GM23338 (cell line): Measurements from ENCODE around the gene MRTFA. TPM values are rescaled to one million over a fixed set of nuclear protein-coding genes. Genes with fewer than 3 reads are reported as not detected.

Experiments used
- ATAC-seq: fragments of 200-7000 bp; cut with Tn5 transposase; 3 replicates; pipeline ENCODE4 v1.9.1; 2020
- DNase-seq: peaks from one replicate; pipeline ENCODE4 v3.0.0-alpha.2; 2015; ENCODE audit warnings: low spot score
- H2AFZ ChIP-seq: fragments of 200-600 bp; sonication (generic); 2 replicates; pipeline ENCODE4 v1.8.0; 2016; ENCODE audit warnings: antibody characterized with exemption, mild to moderate bottlenecking, moderate library complexity
- H3F3A ChIP-seq: fragments of 200-600 bp; sonication (generic); replicated peaks from 2 replicates; pipeline ENCODE4 v1.8.0; 2017; ENCODE audit warnings: antibody characterized with exemption, mixed run types, low read depth
- H3K27ac ChIP-seq: fragments of 200-600 bp; sonication (generic); 2 replicates; pipeline ENCODE4 v1.6.1; 2016; ENCODE audit warnings: low read depth
- H3K27me3 ChIP-seq: fragments of 200-600 bp; sonication (generic); 2 replicates; pipeline ENCODE4 v1.8.0; 2016; ENCODE audit warnings: mild to moderate bottlenecking, mixed run types, moderate library complexity; ENCODE audit not compliant: insufficient read depth
- H3K36me3 ChIP-seq: fragments of 200-600 bp; sonication (generic); 2 replicates; pipeline ENCODE4 v1.8.0; 2016; ENCODE audit warnings: mild to moderate bottlenecking; ENCODE audit not compliant: insufficient read depth
- H3K4me1 ChIP-seq: fragments of 200-600 bp; sonication (generic); 2 replicates; pipeline ENCODE4 v1.8.0; 2016; ENCODE audit warnings: mild to moderate bottlenecking, moderate library complexity; ENCODE audit not compliant: insufficient read depth
- H3K4me2 ChIP-seq: fragments of 200-600 bp; sonication (generic); 2 replicates; pipeline ENCODE4 v1.7.1; 2017; ENCODE audit warnings: mixed run types
- H3K4me3 ChIP-seq: fragments of 200-600 bp; sonication (generic); 2 replicates; pipeline ENCODE4 v1.6.1; 2016; ENCODE audit warnings: mixed run types
- H3K79me2 ChIP-seq: fragments of 200-600 bp; sonication (generic); replicated peaks from 2 replicates; pipeline ENCODE4 v1.8.0; 2017; ENCODE audit warnings: mild to moderate bottlenecking; ENCODE audit not compliant: insufficient read depth
- H3K9me2 ChIP-seq: fragments of 200-600 bp; sonication (generic); 2 replicates; pipeline ENCODE4 v1.8.0; 2017; ENCODE audit not compliant: insufficient read depth
- H4K20me1 ChIP-seq: fragments of 200-600 bp; sonication (generic); replicated peaks from 2 replicates; pipeline ENCODE4 v1.8.0; 2017; ENCODE audit warnings: mild to moderate bottlenecking; ENCODE audit not compliant: insufficient read depth
- H3K27ac Mint-ChIP-seq: 2 replicates; pipeline ENCODE4 v1.8.0; 2020; ENCODE audit warnings: inconsistent platforms, mild to moderate bottlenecking, moderate library complexity, mixed read lengths
- H3K27me3 Mint-ChIP-seq: 3 replicates; pipeline ENCODE4 v1.8.0; 2022; ENCODE audit warnings: low read depth, mild to moderate bottlenecking, moderate library complexity, mixed read lengths, inconsistent platforms; ENCODE audit not compliant: insufficient read depth, poor library complexity
- H3K36me3 Mint-ChIP-seq: 3 replicates; pipeline ENCODE4 v1.8.0; 2021; ENCODE audit warnings: low read depth, mild to moderate bottlenecking, inconsistent platforms, moderate library complexity, mixed read lengths
- H3K4me1 Mint-ChIP-seq: 3 replicates; pipeline ENCODE4 v1.8.0; 2020; ENCODE audit warnings: mild to moderate bottlenecking, inconsistent platforms, mixed read lengths
- H3K4me3 Mint-ChIP-seq: 3 replicates; pipeline ENCODE4 v1.8.0; 2021; ENCODE audit warnings: moderate library complexity, mild to moderate bottlenecking, inconsistent platforms, mixed read lengths
- H3K9me3 Mint-ChIP-seq: 3 replicates; pipeline ENCODE4 v1.8.0; 2020; ENCODE audit warnings: moderate library complexity, mild to moderate bottlenecking, inconsistent platforms, mixed read lengths
- CREB1 ChIP-seq: fragments of 250-450 bp; sonication (Bioruptor Pico); IDR thresholded peaks from 2 replicates; pipeline ENCODE4 v1.5.0; 2020; ENCODE audit warnings: low read depth, mild to moderate bottlenecking, moderate library complexity
- EZH2phosphoT487 ChIP-seq: fragments of 200-600 bp; sonication (generic); IDR thresholded peaks from one replicate; pipeline ENCODE4 v1.8.1; 2018; ENCODE audit warnings: antibody characterized with exemption; ENCODE audit not compliant: unreplicated experiment
- JUNB ChIP-seq: IDR thresholded peaks from one replicate; pipeline ENCODE4 v1.6.1; 2016; ENCODE audit warnings: antibody characterized with exemption; ENCODE audit not compliant: unreplicated experiment
- STAT1 ChIP-seq: IDR thresholded peaks from one replicate; pipeline ENCODE4 v1.6.1; 2016; ENCODE audit warnings: antibody characterized with exemption; ENCODE audit not compliant: unreplicated experiment
- polyA plus RNA-seq: library from polyadenylated mRNA; unstranded; fragments of >200 nt; fragmentation: Nextera tagmentation; extraction: Ambion mirVana; gene quantifications from 2 replicates; pipeline ENCODE4 v1.2.1, GENCODE V29; 2016
- total RNA-seq: library from RNA; depleted of rRNA; stranded (reverse); fragments of >200 nt; shearing (Covaris generic); gene quantifications from 2 replicates; pipeline ENCODE4 v1.2.3, GENCODE V29; 2014
- TF ChIP-seq, protein P1 (sequence below), 2 experiments: fragments of 200-600 bp in 1 of 2; sonication (generic) in 1 of 2; conservative IDR thresholded peaks; 2 replicates each; pipeline versions ENCODE4 v1.5.1 to v1.6.1; 2016 to 2017; ENCODE audit warnings: antibody characterized with exemption in 2 of 2, low read depth in 2 of 2, mild to moderate bottlenecking in 2 of 2, moderate library complexity in 1 of 2
- TF ChIP-seq, protein P2 (sequence below): IDR thresholded peaks from 2 replicates; pipeline ENCODE4 v1.6.1; 2016; ENCODE audit warnings: antibody characterized with exemption
- TF ChIP-seq, protein P3 (sequence below): IDR thresholded peaks from one replicate; pipeline ENCODE4 v1.6.1; 2018; ENCODE audit warnings: antibody characterized with exemption; ENCODE audit not compliant: unreplicated experiment

Gene MRTFA
- total and polyA plus RNA-seq, 2 experiments from 2014 or later: 18.1 to 92.4 TPM

- Histone ChIP-seq H3K4me1 (no peaks in the 10 kb centered on the region), H3K9me2 (no peaks in the 10 kb centered on the region), H3K27me3 (no peaks in the 10 kb centered on the region), H2AFZ (no peak overlapping the region), H4K20me1 (peaks cover 13% of the 10 kb centered on the region), H3F3A (peaks cover 10% of the 10 kb centered on the region), H3K4me2 (no peak overlapping the region), H3K79me2 (peaks cover 23% of the 10 kb centered on the region), H3K27ac (no peak overlapping the region), H3K4me3 (no peak overlapping the region), H3K36me3 (peaks cover 10% of the 10 kb centered on the region)
- H3K36me3 Mint-ChIP-seq: peaks cover 19% of the 10 kb centered on the region
- no peak overlapping the region for H3K4me3 Mint-ChIP-seq
- no peak for DNase-seq
- no peaks in the 10 kb centered on the region for H3K9me3 Mint-ChIP-seq
- peaks cover 6% of the 10 kb centered on the region; the same call in 1 of the 3 replicates for H3K4me1 Mint-ChIP-seq
- peaks cover 4% of the 10 kb centered on the region for H3K27me3 Mint-ChIP-seq
- no peak for ATAC-seq
- TF ChIP-seq EZH2phosphoT487: no peak
- no peak overlapping the region for H3K27ac Mint-ChIP-seq
Measured at GRCh38 chr22:40374567-40374966, 262.0 kb downstream of the MRTFA start.

- no peak for ATAC-seq
- peaks cover 4% of the 10 kb centered on the region for H3K27me3 Mint-ChIP-seq
Measured at GRCh38 chr22:40368836-40369235, 267.7 kb downstream of the MRTFA start.

More at GRCh38 chr22:40368836-40369235, 267.7 kb downstream of the MRTFA start:
- peaks cover 12% of the 10 kb centered on the region for H4K20me1 ChIP-seq
- H3K9me2 ChIP-seq: no peaks in the 10 kb centered on the region
- no peak overlapping the region for H3K4me3 Mint-ChIP-seq
- H3K27ac ChIP-seq: no peak overlapping the region
- no peak overlapping the region for H3K4me3 ChIP-seq
- peaks cover 52% of the 10 kb centered on the region for H3F3A ChIP-seq
- peaks cover 53% of the 10 kb centered on the region for H3K36me3 ChIP-seq
- H3K27ac Mint-ChIP-seq: no peak overlapping the region
- DNase-seq: no peak
- H3K36me3 Mint-ChIP-seq: peaks cover 71% of the 10 kb centered on the region
- no peak overlapping the region for H2AFZ ChIP-seq
- H3K4me1 Mint-ChIP-seq: peaks cover 6% of the 10 kb centered on the region; the same call in 1 of the 3 replicates
- no peaks in the 10 kb centered on the region for H3K27me3 ChIP-seq
- H3K4me2 ChIP-seq: no peak overlapping the region
- TF ChIP-seq, protein P1, sequence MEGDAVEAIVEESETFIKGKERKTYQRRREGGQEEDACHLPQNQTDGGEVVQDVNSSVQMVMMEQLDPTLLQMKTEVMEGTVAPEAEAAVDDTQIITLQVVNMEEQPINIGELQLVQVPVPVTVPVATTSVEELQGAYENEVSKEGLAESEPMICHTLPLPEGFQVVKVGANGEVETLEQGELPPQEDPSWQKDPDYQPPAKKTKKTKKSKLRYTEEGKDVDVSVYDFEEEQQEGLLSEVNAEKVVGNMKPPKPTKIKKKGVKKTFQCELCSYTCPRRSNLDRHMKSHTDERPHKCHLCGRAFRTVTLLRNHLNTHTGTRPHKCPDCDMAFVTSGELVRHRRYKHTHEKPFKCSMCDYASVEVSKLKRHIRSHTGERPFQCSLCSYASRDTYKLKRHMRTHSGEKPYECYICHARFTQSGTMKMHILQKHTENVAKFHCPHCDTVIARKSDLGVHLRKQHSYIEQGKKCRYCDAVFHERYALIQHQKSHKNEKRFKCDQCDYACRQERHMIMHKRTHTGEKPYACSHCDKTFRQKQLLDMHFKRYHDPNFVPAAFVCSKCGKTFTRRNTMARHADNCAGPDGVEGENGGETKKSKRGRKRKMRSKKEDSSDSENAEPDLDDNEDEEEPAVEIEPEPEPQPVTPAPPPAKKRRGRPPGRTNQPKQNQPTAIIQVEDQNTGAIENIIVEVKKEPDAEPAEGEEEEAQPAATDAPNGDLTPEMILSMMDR (conservative IDR thresholded peaks at IDR 0.05; ENCODE audit: low read depth in 2 of 2): no peak
- TF ChIP-seq, protein P2, sequence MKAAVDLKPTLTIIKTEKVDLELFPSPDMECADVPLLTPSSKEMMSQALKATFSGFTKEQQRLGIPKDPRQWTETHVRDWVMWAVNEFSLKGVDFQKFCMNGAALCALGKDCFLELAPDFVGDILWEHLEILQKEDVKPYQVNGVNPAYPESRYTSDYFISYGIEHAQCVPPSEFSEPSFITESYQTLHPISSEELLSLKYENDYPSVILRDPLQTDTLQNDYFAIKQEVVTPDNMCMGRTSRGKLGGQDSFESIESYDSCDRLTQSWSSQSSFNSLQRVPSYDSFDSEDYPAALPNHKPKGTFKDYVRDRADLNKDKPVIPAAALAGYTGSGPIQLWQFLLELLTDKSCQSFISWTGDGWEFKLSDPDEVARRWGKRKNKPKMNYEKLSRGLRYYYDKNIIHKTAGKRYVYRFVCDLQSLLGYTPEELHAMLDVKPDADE: no peak
- TF ChIP-seq JUNB: no peak
- no peak for TF ChIP-seq CREB1 (CRISPR knock-in tag)
- no peak for TF ChIP-seq STAT1
- TF ChIP-seq EZH2phosphoT487: no peak
- TF ChIP-seq, protein P3, sequence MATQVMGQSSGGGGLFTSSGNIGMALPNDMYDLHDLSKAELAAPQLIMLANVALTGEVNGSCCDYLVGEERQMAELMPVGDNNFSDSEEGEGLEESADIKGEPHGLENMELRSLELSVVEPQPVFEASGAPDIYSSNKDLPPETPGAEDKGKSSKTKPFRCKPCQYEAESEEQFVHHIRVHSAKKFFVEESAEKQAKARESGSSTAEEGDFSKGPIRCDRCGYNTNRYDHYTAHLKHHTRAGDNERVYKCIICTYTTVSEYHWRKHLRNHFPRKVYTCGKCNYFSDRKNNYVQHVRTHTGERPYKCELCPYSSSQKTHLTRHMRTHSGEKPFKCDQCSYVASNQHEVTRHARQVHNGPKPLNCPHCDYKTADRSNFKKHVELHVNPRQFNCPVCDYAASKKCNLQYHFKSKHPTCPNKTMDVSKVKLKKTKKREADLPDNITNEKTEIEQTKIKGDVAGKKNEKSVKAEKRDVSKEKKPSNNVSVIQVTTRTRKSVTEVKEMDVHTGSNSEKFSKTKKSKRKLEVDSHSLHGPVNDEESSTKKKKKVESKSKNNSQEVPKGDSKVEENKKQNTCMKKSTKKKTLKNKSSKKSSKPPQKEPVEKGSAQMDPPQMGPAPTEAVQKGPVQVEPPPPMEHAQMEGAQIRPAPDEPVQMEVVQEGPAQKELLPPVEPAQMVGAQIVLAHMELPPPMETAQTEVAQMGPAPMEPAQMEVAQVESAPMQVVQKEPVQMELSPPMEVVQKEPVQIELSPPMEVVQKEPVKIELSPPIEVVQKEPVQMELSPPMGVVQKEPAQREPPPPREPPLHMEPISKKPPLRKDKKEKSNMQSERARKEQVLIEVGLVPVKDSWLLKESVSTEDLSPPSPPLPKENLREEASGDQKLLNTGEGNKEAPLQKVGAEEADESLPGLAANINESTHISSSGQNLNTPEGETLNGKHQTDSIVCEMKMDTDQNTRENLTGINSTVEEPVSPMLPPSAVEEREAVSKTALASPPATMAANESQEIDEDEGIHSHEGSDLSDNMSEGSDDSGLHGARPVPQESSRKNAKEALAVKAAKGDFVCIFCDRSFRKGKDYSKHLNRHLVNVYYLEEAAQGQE: no peak
- no peaks in the 10 kb centered on the region for H3K9me3 Mint-ChIP-seq
- H3K79me2 ChIP-seq: peaks cover 15% of the 10 kb centered on the region
- no peaks in the 10 kb centered on the region for H3K4me1 ChIP-seq
